ENCODE measurements around the gene ZNF668.
"Not testable (repeated sequence)": the region's sequence is repeated elsewhere in the genome, so short reads cannot be mapped to it uniquely, and the experiment has no call there.

ZNF668 gene

GRCh38 chr16:31023627-31024226, 50.3 kb downstream of the ZNF668 start:
- DNase-seq (ENCODE audit: low read depth): no peak
- H3K4me3 ChIP-seq (ENCODE audit: low read depth, low read length): no peak overlapping the region
- no peak for TF ChIP-seq CTCF (IDR thresholded peaks at IDR 0.05; ENCODE audit: control insufficient read depth, extremely low read depth, insufficient read depth)

DNA sequence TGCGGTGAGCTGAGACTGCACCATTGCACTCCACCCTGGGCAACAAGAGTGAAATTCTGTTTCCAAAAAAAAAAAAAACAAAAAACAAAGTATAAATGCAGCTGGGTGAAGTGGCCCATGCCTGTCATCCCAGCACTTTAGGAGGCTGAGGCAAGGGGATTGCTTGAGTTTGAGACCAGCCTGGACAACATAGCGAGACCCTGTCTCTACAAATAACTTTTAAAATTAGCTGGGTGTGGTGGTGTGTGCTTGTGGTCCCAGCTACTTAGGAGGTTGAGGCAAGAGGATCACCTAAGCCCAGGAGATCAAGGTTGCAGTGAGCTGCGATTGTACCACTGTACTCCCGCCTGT, 50.8 kb downstream of the ZNF668 start:
- H3K4me3 ChIP-seq (ENCODE audit: low read depth, low read length): no peak overlapping the region
- no peak for DNase-seq (ENCODE audit: low read depth)
- TF ChIP-seq CTCF (IDR thresholded peaks at IDR 0.05; ENCODE audit: control insufficient read depth, extremely low read depth, insufficient read depth): no peak

DNA sequence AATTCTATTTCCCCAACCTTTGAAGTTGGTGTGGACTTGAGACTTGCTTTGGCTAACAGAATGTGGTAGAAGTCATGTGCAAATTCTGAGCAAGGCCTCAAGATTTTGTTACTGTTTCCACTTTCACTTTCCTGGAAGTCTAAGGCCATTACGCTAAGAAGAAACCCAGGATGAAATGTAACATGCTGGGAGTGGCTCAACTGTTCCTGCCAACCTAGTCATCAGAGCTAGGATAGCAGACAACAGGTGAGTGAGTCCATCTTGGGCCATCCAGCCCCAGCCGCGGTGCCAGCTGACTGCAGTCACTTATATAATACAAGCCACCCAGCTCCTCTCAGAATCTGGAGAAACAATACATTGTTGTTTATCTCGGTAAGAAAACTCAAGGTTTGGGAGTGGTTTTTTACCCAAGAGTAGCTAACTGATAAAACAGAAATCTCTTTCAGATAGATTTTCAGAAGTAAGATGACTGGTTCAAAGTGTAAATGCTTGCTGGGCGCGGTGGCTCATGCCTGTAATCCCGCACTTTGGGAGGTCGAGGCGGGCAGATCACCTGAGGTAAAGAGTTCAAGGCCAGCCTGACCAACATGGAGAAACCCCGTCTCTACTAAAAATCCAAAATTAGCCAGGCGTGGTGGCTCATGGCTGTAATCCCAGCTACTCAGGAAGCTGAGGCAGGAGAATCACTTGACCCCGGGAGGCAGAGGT, 51.3 kb downstream of the ZNF668 start:
- no peak for DNase-seq (ENCODE audit: low read depth)
- no peak overlapping the region for H3K4me3 ChIP-seq (ENCODE audit: low read depth, low read length)
- TF ChIP-seq CTCF (IDR thresholded peaks at IDR 0.05; ENCODE audit: control insufficient read depth, extremely low read depth, insufficient read depth): no peak

GRCh38 chr16:31020536-31020935, 53.5 kb downstream of the ZNF668 start:
- no peak overlapping the region for H3K4me3 ChIP-seq (ENCODE audit: low read depth, low read length)
- TF ChIP-seq CTCF (IDR thresholded peaks at IDR 0.05; ENCODE audit: control insufficient read depth, extremely low read depth, insufficient read depth): no peak
- DNase-seq (ENCODE audit: low read depth): no peak

GRCh38 chr16:31017756-31018155, 56.3 kb downstream of the ZNF668 start:
- not testable (repeated sequence) for DNase-seq (ENCODE audit: low read depth); H3K4me3 ChIP-seq (ENCODE audit: low read depth, low read length)

DNA sequence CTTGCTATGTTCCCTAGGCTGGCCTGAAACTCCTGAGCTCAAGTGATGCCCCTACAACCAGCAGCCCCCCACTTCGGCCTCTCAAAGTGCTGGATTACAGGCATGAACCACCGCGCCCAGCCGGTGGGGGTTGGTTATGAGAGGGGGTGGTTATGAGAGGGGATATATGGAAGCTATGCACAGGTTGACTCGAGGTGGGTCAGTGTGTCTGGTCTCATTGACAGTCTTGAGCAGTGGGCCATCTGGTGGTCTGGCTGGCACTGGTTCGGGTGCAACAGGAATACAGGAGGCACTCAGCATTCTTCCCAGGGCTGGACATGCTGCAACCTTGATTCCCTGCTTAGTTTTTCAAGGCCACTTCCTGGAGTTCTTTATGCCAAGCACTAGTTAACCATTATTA, 58.0 kb downstream of the ZNF668 start:
- H3K4me3 ChIP-seq (ENCODE audit: low read depth, low read length): no peak overlapping the region
- no peak for DNase-seq (ENCODE audit: low read depth)
- TF ChIP-seq CTCF (IDR thresholded peaks at IDR 0.05; ENCODE audit: control insufficient read depth, extremely low read depth, insufficient read depth): no peak

DNA sequence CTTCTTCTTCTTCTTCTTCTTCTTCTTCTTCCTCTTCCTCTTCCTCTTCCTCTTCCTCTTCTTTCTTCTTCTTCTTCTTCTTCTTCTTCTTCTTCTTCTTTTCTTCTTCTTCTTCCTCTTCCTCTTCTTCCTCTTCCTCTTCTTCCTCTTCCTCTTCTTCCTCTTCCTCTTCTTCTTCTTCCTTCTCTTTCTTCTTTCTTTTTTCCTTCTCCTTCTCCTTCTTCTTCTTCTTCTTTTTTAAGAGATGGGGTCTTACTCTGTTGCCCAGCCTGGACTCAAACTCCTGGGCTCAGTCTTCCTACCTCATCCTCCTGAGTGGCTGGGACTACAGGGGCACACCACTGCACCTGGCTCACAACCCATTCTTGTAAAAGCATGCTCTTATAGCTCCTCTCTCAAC, 60.7 kb downstream of the ZNF668 start:
- not testable (repeated sequence) for DNase-seq (ENCODE audit: low read depth); H3K4me3 ChIP-seq (ENCODE audit: low read depth, low read length)

DNA sequence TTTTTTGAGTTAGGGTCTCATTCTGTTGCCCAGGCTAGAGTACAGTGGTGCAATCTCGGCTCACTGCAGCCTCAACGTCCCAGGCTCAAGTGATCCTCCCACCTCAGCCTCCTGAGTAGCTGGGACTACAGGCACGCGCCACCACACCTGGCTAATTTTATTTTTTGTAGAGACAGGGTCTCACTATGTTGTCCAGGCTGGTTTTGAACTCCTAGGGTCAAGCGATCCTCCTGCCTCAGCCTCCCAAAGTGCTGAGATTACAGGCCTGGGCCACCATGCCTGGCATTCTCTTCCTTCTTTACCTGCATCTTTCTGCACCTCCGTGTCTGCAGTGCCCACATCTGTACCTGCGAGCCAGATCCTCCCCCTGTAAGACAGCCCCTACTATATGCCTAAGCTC, 62.2 kb downstream of the ZNF668 start:
- not testable (repeated sequence) for H3K4me3 ChIP-seq (ENCODE audit: low read depth, low read length); DNase-seq (ENCODE audit: low read depth)
